Loucy (cell line): ENCODE data around the gene TRIM52.
"Not testable (repeated sequence)": the region's sequence is repeated elsewhere in the genome, so short reads cannot be mapped to it uniquely, and the experiment has no call there.

Source experiments
- H2AFZ ChIP-seq: fragments of 200-600 bp; sonication (generic); 2 replicates; pipeline ENCODE4 v1.6.0; 2016; ENCODE audit warnings: antibody characterized with exemption, mild to moderate bottlenecking, low read length, moderate library complexity
- H3F3A ChIP-seq: fragments of 200-600 bp; 2 replicates; pipeline ENCODE4 v1.6.0; 2016; ENCODE audit warnings: antibody characterized with exemption, low read depth, mild to moderate bottlenecking
- H3K27me3 ChIP-seq: fragments of 200-600 bp; sonication (generic); 2 replicates; pipeline ENCODE4 v1.6.1; 2014; ENCODE audit warnings: low read length, mild to moderate bottlenecking; ENCODE audit not compliant: insufficient read depth, poor library complexity, severe bottlenecking
- H3K36me3 ChIP-seq: fragments of 200-600 bp; sonication (generic); 2 replicates; pipeline ENCODE4 v1.6.1; 2016; ENCODE audit warnings: low read length; ENCODE audit not compliant: insufficient read depth
- H3K4me1 ChIP-seq: fragments of 200-600 bp; sonication (generic); 2 replicates; pipeline ENCODE4 v1.5.1; 2014; ENCODE audit warnings: low read length, mild to moderate bottlenecking; ENCODE audit not compliant: insufficient read depth, poor library complexity, severe bottlenecking
- H3K4me2 ChIP-seq: fragments of 200-600 bp; sonication (generic); 2 replicates; pipeline ENCODE4 v1.6.0; 2014; ENCODE audit warnings: antibody characterized with exemption, low read length, low read depth, mild to moderate bottlenecking; ENCODE audit not compliant: poor library complexity, severe bottlenecking
- H3K4me3 ChIP-seq: fragments of 200-600 bp; sonication (generic); 2 replicates; pipeline ENCODE4 v1.5.1; 2014; ENCODE audit warnings: low read length, mild to moderate bottlenecking, mixed read lengths; ENCODE audit not compliant: poor library complexity, severe bottlenecking
- H3K79me2 ChIP-seq: fragments of 200-600 bp; sonication (generic); 2 replicates; pipeline ENCODE4 v1.6.1; 2014; ENCODE audit warnings: low read length; ENCODE audit not compliant: insufficient read depth
- H3K9ac ChIP-seq: fragments of 200-600 bp; sonication (generic); 2 replicates; pipeline ENCODE4 v1.6.0; 2014; ENCODE audit warnings: mild to moderate bottlenecking, low read depth, low read length, moderate library complexity; ENCODE audit not compliant: poor library complexity, severe bottlenecking
- H3K9me2 ChIP-seq: fragments of 200-600 bp; sonication (generic); replicated peaks from 2 replicates; pipeline ENCODE4 v1.6.1; 2016; ENCODE audit warnings: low read depth, low read length, mixed read lengths
- H3K9me3 ChIP-seq: fragments of 200-600 bp; sonication (generic); 2 replicates; pipeline ENCODE4 v1.6.1; 2014; ENCODE audit warnings: mild to moderate bottlenecking, antibody characterized with exemption, low read length, low read depth; ENCODE audit not compliant: insufficient read depth
- H4K20me1 ChIP-seq: fragments of 200-600 bp; sonication (generic); 2 replicates; pipeline ENCODE4 v1.6.0; 2014; ENCODE audit warnings: antibody characterized with exemption, low read length, mild to moderate bottlenecking; ENCODE audit not compliant: insufficient read depth, poor library complexity, severe bottlenecking
- CTCF ChIP-seq: fragments of 200-600 bp; sonication (generic); conservative IDR thresholded peaks from 2 replicates; pipeline ENCODE4 v1.5.1; 2014; ENCODE audit warnings: mild to moderate bottlenecking, antibody characterized with exemption, low read length
- EZH2phosphoT487 ChIP-seq: fragments of 200-600 bp; IDR thresholded peaks from 2 replicates; pipeline ENCODE4 v1.6.1; 2018; ENCODE audit warnings: antibody characterized with exemption, mild to moderate bottlenecking, moderate library complexity, borderline replicate concordance

Gene TRIM52

GRCh38 chr5:181267291-181267904 lies 6.5 kb upstream of the TRIM52 start:
- not testable (repeated sequence) for H3K4me3 ChIP-seq, H3K27me3 ChIP-seq, H3K9me3 ChIP-seq, H3K9me2 ChIP-seq, H3K4me1 ChIP-seq, H2AFZ ChIP-seq, H3F3A ChIP-seq, H4K20me1 ChIP-seq, H3K4me2 ChIP-seq, H3K79me2 ChIP-seq, H3K36me3 ChIP-seq, H3K9ac ChIP-seq

GRCh38 chr5:181265092-181265671 lies 4.2 kb upstream of the TRIM52 start:
- Histone ChIP-seq H4K20me1 (peaks cover 4% of the 10 kb centered on the region), H3K36me3 (no peaks in the 10 kb centered on the region), H3K9me2 (no peaks in the 10 kb centered on the region), H3K9me3 (no peaks in the 10 kb centered on the region), H3F3A (no peaks in the 10 kb centered on the region), H3K4me1 (peaks cover 2% of the 10 kb centered on the region), H3K27me3 (no peaks in the 10 kb centered on the region), H3K4me3 (no peak overlapping the region), H3K9ac (no peak overlapping the region), H3K79me2 (peaks cover 12% of the 10 kb centered on the region), H2AFZ (no peak overlapping the region), H3K4me2 (no peak overlapping the region)
- TF ChIP-seq EZH2phosphoT487, result no peak
- no peak for TF ChIP-seq CTCF

- H3K4me2 ChIP-seq, result no peak overlapping the region
- no peaks in the 10 kb centered on the region for H3F3A ChIP-seq
- H3K9me2 ChIP-seq, result no peaks in the 10 kb centered on the region
- H3K4me1 ChIP-seq, result peaks cover 10% of the 10 kb centered on the region
- H3K9me3 ChIP-seq, result no peaks in the 10 kb centered on the region
- H3K36me3 ChIP-seq, result no peaks in the 10 kb centered on the region
- H3K27me3 ChIP-seq, result no peaks in the 10 kb centered on the region
- no peak overlapping the region for H3K4me3 ChIP-seq
- H2AFZ ChIP-seq, result no peak overlapping the region
- H3K9ac ChIP-seq, result no peak overlapping the region
- H4K20me1 ChIP-seq, result peaks cover 10% of the 10 kb centered on the region
- TF ChIP-seq CTCF (no peak), EZH2phosphoT487 (no peak)
- peaks cover 28% of the 10 kb centered on the region for H3K79me2 ChIP-seq
Measured at GRCh38 chr5:181263633-181264032, 2.7 kb upstream of the TRIM52 start.
